Mucosa of rectum (tissue), 2 donors: Measurements from ENCODE around the gene GPR152.

ENCODE experiments used
- H3K27ac ChIP-seq, 2 donors: one replicate each; pipeline ENCODE4 v1.7.0; 2013; ENCODE audit warnings: inconsistent platforms in 2 of 2, low read depth in 2 of 2, low read length in 2 of 2
- H3K27me3 ChIP-seq, 2 donors: one replicate each; pipeline ENCODE4 v1.7.0; 2013; ENCODE audit warnings: low read length in 2 of 2; ENCODE audit not compliant: control insufficient read depth in 2 of 2, insufficient read depth in 2 of 2
- H3K36me3 ChIP-seq, 2 donors: one replicate each; pipeline ENCODE4 v1.7.0; 2013; ENCODE audit warnings: low read length in 2 of 2; ENCODE audit not compliant: control insufficient read depth in 2 of 2, insufficient read depth in 2 of 2
- H3K4me1 ChIP-seq, 2 donors: one replicate each; pipeline ENCODE4 v1.7.0; 2013; ENCODE audit warnings: low read length in 2 of 2, mild to moderate bottlenecking in 1 of 2; ENCODE audit not compliant: control insufficient read depth in 2 of 2, insufficient read depth in 2 of 2
- H3K4me3 ChIP-seq, 2 donors: one replicate each; pipeline ENCODE4 v1.7.0; 2013; ENCODE audit warnings: low read length in 2 of 2
- H3K9ac ChIP-seq, 2 donors: one replicate each; pipeline ENCODE4 v1.7.0; 2013; ENCODE audit warnings: low read length in 2 of 2, low read depth in 1 of 2, mild to moderate bottlenecking in 1 of 2
- H3K9me3 ChIP-seq, 2 donors: one replicate each; pipeline ENCODE4 v1.7.0; 2013; ENCODE audit warnings: low read length in 2 of 2; ENCODE audit not compliant: control insufficient read depth in 2 of 2
- donor health status: healthy.
- donor health status: Normal muscosa, but diverticular disease.

GPR152 gene

GRCh38 chr11:67401495-67402191 lies 50.9 kb downstream of the GPR152 start, which contains the start of gene PPP1CA:
Gene PPP1CA, minus strand, starts transcription at chr11:67401858. Its CDS starts 76 bp downstream, at chr11:67401782.
- Histone ChIP-seq H3K27ac (peak within 1 kb of the TSS; percentile 88 to 97), H3K36me3 (peaks cover 24 to 27% of the 10 kb centered on the region in 2 donors), H3K9ac (peak within 1 kb of the TSS; percentile 84 to 97), H3K4me1 (peaks cover 18 to 24% of the 10 kb centered on the region in 2 donors), H3K27me3 (no peaks in the 10 kb centered on the region), H3K4me3 (peak within 1 kb of the TSS; percentile 73 to 83), H3K9me3 (no peaks in the 10 kb centered on the region)
